NCI-H1436 (cell line): ENCODE results near the gene TBCD.
"Not testable (repeated sequence)": the region's sequence is repeated elsewhere in the genome, so short reads cannot be mapped to it uniquely, and the experiment has no call there.

ENCODE experiments used
- DNase-seq: peaks from one replicate; lab custom pipeline; 2025; lab: John Stamatoyannopoulos, UW

Gene TBCD

DNA sequence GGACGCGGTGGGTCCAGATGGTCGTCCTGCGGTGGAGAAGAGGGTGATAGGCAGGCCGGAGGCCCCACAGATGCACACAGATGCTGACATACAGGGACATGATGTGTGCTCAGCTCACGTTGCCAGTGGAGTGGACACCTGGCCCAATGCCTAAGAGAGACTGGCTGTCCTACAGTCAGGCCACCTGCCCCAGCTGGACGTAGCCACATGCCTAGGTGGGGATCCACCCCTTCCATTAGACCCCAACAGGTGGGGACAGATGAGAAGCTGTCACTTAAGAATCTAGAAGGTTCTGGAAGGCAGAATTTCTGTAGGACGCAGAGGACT lies 205.6 kb downstream of the TBCD start:
- no peak for DNase-seq

GRCh38 chr17:82957961-82958561 lies 206.2 kb downstream of the TBCD start:
- no peak for DNase-seq

GRCh38 chr17:82959242-82959930 lies 207.5 kb downstream of the TBCD start:
- no peak for DNase-seq

GRCh38 chr17:82959990-82960418 lies 208.1 kb downstream of the TBCD start:
- DNase-seq, result no peak

DNA sequence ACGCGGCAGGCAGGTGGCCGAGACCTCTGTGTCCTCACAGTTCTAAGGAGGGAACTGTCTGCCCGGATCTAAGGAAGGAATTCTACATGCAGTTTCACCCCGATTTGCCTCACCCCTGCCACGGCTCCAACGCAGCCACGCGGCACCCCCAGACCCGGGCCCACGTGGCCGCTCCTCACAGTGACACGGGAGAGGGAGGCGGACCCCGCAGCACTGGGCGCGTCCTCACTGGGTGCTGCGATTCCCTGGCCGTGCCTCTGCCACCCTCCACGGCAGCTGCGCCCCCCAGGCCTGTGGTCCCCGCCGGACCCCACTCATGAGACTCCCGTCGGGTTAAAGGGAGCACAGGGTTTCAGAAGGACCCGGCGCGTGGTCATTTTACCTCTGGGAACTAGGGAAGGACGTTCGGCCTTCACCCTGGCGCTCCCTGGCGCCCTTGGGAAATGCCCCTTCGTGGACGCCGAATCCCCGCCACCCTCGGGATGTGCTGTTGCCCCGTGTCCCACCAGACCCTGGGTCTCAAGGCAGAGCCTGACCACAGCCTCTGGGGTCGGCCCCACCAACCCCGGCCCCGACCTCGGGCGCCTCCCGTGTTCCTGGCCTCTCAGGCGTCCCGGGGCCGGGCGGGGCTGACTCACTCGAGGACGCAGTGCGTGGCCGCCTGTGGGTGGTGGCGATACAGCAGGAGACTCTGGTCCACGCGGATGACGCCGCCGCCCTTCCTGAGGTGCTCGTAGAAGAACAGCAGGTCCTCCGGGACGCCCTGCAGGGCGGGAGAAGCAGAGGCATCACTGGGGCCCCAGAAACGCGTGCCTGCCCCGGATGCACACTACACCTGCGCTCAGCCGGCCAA lies 208.8 kb downstream of the TBCD start:
- DNase-seq, result no peak

- no peak for DNase-seq
Measured at GRCh38 chr17:82961366-82962162, 209.7 kb downstream of the TBCD start.

- DNase-seq, result no peak
Measured at GRCh38 chr17:82962163-82962720, 210.4 kb downstream of the TBCD start.

DNA sequence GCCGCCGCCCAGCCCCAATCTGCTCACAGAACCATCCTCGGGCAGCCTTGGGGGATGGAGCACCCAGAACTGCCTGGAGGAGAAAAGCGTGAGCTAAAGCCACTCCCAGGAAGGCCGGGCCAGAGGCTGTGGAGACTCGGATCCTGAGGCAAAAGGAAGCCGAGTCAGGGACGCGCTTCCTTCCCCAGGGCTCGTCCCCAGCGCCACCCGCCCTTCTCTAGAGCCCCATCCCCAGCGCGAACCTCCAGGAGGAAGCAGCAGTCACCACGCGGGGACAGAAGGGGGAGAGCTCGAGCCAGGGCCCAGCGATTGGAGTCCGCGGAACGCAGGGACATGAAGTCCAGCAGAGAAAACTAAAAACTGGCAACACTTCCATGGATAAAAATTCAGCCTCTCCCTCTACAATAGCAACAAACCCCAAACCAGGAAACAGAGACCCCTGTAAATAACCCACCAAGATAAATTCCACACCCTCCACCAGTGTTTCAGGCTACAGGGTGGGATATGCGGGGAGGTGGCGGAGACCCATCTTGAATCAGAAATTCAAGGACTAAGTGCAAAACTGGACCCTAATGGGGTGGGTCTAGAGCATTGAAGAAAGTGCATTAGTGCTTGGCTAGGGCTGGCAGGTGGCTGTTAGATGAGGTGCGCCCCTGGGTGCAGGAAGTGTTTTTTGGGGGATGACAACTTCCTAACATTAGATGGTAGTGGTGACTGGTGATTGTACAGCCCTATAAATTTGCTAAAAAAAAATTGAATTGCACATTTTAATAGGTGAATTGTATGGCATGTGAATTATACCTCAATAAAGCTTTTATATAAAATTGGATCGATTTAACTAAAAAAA lies 211.5 kb downstream of the TBCD start:
- DNase-seq, result peak; percentile 37

GRCh38 chr17:82964451-82964850 lies 212.6 kb downstream of the TBCD start:
- not testable (repeated sequence) for DNase-seq

DNA sequence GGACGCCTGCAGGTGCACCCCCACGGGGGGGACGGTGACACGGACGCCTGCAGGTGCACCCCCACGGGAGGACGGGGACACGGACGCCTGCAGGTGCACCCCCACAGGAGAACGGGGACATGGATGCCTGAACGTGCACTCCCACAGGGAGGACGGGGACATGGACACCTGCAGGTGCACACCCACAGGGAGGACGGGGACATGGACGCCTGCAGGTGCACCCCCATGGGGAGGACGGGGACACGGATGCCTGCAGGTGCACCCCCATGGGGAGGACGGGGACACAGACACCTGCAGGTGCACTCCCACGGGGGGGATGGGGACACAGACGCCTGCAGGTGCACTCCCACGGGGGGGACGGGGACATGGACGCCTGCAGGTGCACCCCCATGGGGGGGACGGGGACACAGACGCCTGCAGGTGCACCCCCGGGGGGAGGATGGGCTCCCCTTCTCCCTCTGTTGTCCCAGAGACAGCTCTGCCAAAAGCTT lies 213.0 kb downstream of the TBCD start:
- no peak for DNase-seq

- DNase-seq, result no peak
Measured at GRCh38 chr17:82965371-82965770, 213.5 kb downstream of the TBCD start.

DNA sequence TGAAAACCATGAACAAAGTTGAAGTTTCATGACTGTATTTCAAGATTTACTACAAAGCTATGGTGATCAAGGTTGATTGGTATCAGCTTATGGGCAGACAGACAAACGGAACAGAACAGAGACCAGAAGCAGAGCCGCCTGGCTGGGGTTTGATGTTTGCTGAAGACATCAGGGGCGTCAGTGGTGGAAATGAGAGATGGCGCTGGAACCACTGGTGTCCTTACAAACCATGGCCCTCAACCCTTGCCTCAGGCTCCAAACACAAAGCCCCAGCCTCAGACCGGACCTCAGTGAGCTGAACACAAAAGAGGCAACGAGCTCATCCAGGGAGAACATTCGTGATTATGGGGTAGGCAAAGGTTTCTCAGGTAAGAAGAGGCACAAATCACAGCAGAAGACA lies 214.6 kb downstream of the TBCD start:
- DNase-seq, result no peak

- DNase-seq, result no peak
Measured at GRCh38 chr17:82967268-82968032, 215.6 kb downstream of the TBCD start.

DNA sequence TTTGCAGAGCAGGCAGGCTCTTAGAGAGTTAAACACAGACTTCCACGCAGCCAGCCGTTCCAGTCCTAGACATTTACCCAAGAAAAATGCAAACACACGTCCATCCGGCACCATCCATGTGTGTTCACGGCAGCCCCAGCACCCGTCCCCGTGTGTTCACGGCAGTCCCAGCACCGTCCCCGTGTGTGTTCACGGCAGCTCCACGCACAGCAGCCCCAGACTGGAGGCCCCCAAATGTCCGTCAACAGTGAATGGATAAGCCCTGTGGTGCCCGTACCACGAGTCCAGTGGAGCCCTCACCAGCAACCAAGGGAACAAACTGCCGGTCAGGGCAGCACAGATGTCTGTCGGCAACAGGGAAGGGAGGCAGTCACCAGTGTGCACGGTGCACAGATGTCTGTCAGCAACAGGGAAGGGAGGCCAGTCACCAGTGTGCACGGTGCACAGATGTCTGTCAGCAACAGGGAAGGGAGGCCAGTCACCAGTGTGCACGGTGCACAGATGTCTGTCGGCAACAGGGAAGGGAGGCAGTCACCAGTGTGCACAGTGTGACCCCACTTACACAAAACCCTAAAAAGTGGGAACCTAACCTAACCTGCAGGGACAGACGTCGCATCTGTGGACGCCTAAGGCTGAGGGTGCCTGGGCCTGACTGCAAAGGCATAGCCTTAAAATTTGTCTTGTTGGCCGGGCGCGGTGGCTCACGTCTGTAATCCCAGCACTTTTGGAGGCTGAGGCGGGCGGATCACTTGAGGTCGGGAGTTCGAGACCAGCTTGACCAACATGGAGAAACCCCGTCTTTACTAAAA lies 216.4 kb downstream of the TBCD start:
- DNase-seq, result not testable (repeated sequence)

GRCh38 chr17:82970067-82970466 lies 218.2 kb downstream of the TBCD start:
- DNase-seq, result no peak

- no peak for DNase-seq
Measured at GRCh38 chr17:82970818-82971590, 219.1 kb downstream of the TBCD start.

DNA sequence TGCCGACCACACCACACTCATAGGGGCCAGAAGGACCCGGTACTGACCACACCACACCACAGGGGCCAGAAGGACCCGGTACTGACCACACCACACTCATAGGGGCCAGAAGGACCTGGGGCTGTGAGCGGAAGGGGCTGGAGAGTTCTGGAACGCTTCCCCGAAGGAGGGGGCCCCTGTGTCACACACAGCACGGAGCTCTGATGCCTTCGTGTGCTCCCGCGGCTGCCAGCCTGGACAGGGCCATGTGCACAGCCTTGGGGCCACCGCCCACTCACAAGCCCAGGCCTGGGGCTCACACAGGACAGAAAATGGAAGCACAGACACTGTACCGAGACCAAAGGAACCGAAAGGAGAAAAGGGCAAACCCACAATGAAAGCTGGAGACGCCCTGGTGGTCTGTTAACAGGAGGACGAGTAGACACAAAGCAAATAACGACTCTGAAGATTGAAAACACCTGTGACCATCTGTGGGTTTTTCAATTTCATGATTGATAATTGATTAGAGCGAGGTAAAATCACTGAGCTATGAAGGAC lies 221.0 kb downstream of the TBCD start:
- DNase-seq, result no peak
